K562 treated with DMSO at 1 percent for 4 hours (cell line): ENCODE results near the gene RNF126. TPM values are rescaled to one million over a fixed set of nuclear protein-coding genes. Genes with fewer than 3 reads are reported as not detected.

ENCODE experiments used
- total RNA-seq: library from RNA; unstranded; fragments of 300-600 nt; gene quantifications from 2 replicates; pipeline ENCODE4 v1.2.3, GENCODE V29; 2022; ENCODE audit not compliant: insufficient read depth

Gene RNF126
- total RNA-seq, result 72.9 and 88.4 TPM in 2 replicates

DNA sequence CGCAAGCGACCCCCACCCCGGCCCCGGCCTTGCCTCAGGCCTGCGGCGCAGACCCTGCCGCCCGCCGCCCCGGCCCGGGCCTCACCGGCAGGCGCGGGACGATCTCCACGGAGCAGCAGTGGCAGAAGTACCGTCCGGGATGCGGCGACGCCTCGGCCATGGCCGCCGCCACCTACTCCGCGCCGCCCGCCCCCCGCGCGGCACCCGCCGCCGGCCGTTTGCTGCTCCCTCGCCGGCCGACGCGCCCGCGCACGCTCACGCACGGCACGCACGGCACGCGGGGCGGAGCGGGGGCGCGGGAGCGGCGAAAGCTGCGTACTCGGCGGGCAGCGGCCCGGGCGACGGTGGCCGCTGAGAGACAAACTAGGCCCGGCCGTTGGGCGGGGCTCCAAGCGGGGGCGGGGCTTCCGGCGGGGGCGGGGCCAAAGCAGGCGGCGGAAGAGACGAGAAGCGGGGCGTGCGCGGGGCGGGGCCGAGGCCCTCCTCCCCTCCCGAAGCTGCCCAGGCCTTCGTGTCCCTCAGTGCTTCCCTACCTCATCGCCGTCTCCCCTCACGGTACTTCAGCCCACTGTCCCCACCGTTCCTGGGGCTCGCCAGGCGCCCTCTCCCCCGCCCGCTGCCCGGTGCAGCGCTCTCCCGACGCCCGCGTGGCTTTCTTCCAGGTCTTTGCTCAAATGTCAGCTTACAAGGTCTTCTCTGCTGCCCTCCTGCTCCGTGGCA lies at the start of gene RNF126:
Gene RNF126, minus strand, starts transcription at position 253 of the 720 bp plus-strand sequence. Its CDS starts 93 bp downstream, at position 160.

DNA sequence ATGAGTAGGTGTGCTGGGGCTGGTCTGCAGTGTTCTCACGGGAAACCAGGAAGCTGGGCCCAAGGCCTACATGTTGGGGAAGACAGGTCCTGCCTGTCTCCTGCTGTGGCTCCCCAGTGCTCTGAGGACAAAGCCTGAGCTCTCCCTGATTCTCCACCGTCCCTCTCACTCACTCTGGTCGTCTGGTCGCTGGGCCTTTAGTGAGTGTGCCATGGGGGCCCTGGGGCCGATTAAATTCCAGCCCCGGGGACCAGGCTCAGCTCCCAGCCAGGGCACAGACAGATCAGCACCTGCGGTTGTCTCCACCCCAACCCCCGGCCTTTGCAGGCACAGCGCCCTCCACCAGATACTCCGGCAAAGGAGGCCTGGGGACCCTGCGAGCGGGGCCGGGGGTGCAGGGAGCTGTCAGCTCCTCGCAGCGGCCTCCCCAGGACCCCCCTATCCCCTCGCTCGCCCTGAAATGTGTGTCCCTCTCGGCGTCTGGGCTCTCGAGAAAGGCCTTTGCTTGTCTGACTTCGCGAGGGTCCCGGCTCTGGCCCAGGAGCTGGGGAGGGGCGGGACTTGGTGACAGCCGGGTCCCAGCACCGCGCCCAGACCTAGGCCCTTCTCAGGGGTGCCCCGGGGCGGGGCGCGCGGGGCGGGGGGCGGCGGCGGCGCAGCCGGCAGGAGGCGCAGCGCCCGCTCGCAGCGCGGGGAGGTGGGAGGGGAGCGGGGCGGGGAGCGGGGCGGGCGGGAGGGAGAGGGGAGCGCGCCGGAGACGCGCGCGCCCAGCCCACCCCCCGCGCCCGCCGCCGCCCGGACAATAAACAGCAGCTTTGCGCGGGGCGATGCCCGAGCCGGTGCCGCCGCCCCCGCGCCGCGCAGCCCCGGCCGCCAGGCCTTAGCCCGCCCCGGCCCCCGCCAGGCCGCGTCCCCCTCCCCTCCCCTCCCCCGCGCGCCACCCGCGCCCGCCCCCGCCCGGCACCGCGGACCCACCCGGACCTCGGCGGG lies 45.4 kb upstream of the RNF126 start, which contains the start of gene PALM:
Gene PALM, plus strand, starts transcription at position 782 of the 990 bp plus-strand sequence. CDS start 212 bp downstream, outside the sequence.

DNA sequence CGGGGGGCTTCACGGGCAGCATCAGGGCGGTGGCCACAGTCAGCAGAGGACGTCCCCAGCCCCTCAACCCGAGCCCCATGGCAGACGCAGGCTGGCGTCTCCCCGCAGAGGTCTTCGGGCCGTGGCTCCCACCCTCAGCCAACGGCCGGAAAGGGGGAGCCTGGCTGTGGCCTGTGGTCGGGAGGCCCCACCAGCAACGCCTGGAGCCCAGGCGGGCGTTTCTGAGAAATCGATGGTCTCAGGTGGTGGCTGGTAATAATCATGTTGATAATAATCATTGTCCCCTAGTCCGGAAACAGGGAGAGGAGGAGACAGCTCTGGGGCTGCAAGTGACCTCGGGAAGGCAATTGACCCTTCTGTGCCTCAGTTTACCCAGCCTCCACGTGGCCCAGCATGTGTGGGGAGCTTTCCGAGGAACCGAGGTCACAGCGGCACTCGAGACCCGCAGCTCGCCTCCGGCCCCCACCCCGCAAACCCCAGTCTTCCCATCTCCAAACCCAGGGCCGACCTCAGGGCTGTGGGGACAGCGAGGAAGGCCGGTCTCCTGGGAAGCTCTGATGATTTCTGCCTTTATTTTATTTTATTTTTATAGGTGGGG lies 32.4 kb upstream of the RNF126 start, which contains the start of gene PRSS57:
Gene PRSS57, minus strand, starts transcription at position 101 of the 598 bp plus-strand sequence. Its CDS starts 22 bp downstream, at position 79.

DNA sequence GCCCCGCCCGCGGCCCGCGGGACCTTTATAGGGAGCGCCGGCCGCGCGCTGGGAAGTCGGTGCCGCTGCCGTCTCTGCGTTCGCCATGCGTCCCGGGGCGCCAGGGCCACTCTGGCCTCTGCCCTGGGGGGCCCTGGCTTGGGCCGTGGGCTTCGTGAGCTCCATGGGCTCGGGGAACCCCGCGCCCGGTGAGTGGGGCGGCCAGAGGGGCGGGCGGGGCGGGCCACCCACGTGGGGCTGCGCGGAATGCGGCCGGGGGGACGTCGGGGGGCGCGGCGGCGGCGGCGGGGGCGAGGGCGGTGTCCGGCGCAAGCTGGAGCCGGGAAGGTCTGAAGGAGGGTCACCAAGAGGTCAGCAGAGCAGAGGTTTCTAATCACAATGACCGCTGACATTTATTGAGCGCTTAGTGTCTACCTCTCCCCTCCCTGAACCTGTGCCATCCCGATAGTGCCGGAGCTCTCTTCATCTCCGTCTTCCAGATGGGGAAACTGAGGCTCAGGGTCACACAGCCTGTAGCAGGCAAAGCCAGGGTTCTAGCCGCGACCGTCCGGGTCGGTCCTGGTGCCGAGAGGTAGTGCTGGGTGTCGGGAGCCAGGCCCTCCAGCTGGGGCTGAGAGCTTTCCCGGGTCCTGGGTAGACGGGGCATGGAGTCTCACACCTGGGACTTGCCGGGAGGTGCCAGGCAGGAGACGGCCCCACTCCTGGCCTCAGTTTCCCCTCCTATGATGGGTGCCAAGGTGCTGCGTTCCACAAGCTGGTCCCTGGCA lies 13.5 kb upstream of the RNF126 start, which contains the start of gene FSTL3:
Gene FSTL3, plus strand, starts transcription at position 54 of the 767 bp plus-strand sequence. Its CDS starts 32 bp downstream, at position 86.

DNA sequence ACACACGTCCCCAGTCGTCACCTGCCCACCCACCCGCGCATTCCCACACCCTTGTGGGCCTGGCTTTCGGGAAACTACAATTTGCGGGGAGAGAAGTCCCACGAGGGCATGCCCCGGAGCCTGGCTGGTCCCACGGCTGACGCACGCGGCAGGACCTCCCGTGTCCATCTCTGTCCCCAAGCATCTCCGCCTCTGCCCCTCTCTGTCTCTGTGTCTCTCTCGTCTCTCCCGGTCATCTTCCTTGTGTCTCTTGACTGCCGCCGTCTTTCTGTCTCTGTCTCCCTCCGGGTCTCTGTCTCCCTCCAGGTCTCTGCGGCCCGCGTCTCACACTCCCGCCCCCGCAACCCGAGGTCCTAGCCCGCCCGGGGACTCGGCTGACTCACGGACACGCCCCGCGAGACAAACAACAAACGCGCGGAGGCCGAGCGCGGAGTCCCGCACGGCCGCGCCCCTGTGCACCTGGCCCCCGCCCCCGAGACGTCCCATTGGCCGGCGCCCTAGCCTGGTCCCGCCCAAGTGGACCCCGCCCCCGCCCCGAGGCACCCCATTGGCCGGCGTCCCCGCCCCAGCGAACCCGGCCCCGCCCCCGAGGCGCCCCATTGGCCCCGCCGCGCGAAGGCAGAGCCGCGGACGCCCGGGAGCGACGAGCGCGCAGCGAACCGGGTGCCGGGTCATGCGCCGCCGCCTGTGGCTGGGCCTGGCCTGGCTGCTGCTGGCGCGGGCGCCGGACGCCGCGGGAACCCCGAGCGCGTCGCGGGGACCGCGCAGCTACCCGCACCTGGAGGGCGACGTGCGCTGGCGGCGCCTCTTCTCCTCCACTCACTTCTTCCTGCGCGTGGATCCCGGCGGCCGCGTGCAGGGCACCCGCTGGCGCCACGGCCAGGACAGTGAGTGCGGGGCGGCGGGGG lies 23.5 kb downstream of the RNF126 start, which contains the start of gene FGF22:
Gene FGF22, plus strand, starts transcription at position 627 of the 908 bp plus-strand sequence. Its CDS starts 47 bp downstream, at position 674.

DNA sequence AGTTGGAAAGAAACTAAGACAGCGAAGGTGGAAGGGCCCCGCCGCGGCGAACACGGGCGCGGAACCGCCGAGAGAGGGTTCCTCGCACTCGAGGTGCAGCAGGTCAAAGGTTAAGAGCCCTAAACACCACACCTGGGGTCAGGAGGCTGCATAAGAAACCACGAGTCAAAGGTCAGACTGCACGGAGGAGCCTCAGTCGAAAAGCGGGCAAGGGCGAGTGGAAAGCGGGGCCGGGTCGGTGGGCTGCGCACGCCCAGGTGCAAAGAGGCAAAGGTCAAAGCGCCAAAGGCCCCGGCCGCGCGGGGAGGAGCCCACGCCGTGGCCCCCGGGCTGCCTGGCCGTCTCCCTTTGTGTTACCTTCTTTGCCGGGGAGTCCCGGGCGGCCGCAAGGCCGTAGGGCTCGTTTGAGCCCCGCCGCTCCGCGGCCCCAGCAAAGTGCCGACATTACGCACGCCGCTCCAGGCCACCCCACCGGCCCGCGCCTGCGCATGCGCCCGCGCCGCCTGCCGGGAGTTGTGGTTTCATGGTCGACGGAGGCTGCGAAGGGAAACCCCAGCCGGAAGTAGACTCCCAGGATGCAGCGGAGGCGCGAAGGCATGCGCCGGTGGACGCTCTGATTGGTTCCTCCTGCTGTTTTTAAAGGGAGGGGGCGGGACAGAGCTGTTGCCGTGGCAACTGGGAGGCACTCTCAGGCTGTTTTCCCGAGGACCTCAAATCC lies 29.8 kb downstream of the RNF126 start, which contains the start of gene POLRMT:
Gene POLRMT, minus strand, starts transcription at position 470 of the 718 bp plus-strand sequence. Its CDS starts 25 bp downstream, at position 445.

Other genes starting within 250 kb of the RNF126 start
- 1.4 and 2.2 TPM in 2 replicates for gene SHC2, start 202.2 kb downstream of the RNF126 start, total RNA-seq
- gene MADCAM1, start 166.7 kb downstream of the RNF126 start, total RNA-seq, result 0.88 TPM in 1 of 2 replicates, not detected in the other
- gene TPGS1, start 155.7 kb downstream of the RNF126 start, total RNA-seq, result 47.3 and 59.6 TPM in 2 replicates
- 146 TPM in 2 replicates for gene CDC34, start 131.5 kb downstream of the RNF126 start, total RNA-seq
- 1.5 and 1.9 TPM in 2 replicates for gene GZMM, start 119.2 kb downstream of the RNF126 start, total RNA-seq
- gene BSG, start 90.6 kb downstream of the RNF126 start, total RNA-seq, result 581 and 603 TPM in 2 replicates
- gene HCN2, start 73.3 kb downstream of the RNF126 start, total RNA-seq, result 3.0 and 3.1 TPM in 2 replicates
- 69.0 and 77.4 TPM in 2 replicates for gene POLRMT, start 29.7 kb downstream of the RNF126 start, total RNA-seq
- 1.3 TPM in 1 of 2 replicates, not detected in the other for gene FGF22, start 23.3 kb downstream of the RNF126 start, total RNA-seq
- 4.9 and 8.9 TPM in 2 replicates for gene FSTL3, start 13.2 kb upstream of the RNF126 start, total RNA-seq
- gene PRSS57, start 32.2 kb upstream of the RNF126 start, total RNA-seq, result 55.9 and 66.7 TPM in 2 replicates
- gene PALM, start 45.7 kb upstream of the RNF126 start, total RNA-seq, result 12.2 and 17.7 TPM in 2 replicates
- not detected in 2 replicates for gene MISP, start 87.9 kb upstream of the RNF126 start, total RNA-seq
- gene PTBP1, start 134.2 kb upstream of the RNF126 start, total RNA-seq, result 358 and 442 TPM in 2 replicates
- gene PLPPR3, start 158.7 kb upstream of the RNF126 start, total RNA-seq, result 86.2 and 97.2 TPM in 2 replicates
- 2.0 and 4.1 TPM in 2 replicates for gene AZU1, start 164.6 kb upstream of the RNF126 start, total RNA-seq
- gene PRTN3, start 177.8 kb upstream of the RNF126 start, total RNA-seq, result 4.7 and 5.0 TPM in 2 replicates
- not detected in 2 replicates for gene ELANE, start 189.1 kb upstream of the RNF126 start, total RNA-seq
- 44.6 and 62.6 TPM in 2 replicates for gene CFD, start 196.4 kb upstream of the RNF126 start, total RNA-seq
- 29.7 and 43.4 TPM in 2 replicates for gene MED16, start 230.0 kb upstream of the RNF126 start, total RNA-seq
- not detected in 2 replicates for gene RNU6-9, start 230.3 kb upstream of the RNF126 start, total RNA-seq